ENCODE results near the gene INO80C.
"Not testable (repeated sequence)": the region's sequence is repeated elsewhere in the genome, so short reads cannot be mapped to it uniquely, and the experiment has no call there.

INO80C gene

DNA sequence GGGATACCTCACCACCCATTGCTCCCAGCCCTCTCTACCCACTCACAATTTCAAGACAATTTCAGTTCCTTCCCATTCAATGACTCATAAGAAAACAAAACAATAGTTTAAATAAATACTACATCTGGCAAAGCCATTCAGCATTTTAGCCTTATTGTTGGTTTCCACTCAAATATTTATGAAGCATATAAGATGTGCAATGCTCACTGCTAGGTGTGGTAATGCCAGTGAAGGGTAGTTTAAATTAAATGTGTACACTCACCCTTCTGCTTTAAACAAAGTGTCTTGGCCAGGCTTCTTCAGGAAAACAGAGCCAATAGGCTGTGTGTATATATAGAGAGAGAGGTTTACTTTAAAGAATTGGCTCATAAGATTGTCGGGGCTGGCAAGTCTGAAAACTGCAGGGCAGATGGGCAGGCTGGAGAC lies 37.0 kb downstream of the INO80C start:
- DNase-seq (ENCODE audit: low read depth), result no peak

DNA sequence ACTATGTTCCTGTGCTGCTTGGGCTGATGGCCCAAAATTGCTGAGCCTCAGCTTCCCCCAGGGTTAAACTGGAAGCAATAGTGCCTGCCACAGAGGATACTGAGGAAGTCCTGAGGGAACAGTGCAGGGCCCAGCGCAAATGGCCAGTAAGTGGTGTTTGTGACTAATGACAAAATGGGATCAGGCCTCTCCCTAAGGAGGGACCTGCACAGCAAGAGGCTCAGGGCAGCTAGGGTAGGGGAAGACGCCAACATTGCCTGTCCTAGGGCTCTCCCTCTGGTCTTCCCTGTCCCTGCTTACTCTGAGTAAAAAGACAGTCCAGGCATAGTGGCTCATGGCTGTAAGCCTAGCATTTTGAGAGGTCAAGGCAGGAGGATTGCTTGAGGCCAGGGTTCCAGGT lies 37.8 kb downstream of the INO80C start:
- no peak for DNase-seq (ENCODE audit: low read depth)

DNA sequence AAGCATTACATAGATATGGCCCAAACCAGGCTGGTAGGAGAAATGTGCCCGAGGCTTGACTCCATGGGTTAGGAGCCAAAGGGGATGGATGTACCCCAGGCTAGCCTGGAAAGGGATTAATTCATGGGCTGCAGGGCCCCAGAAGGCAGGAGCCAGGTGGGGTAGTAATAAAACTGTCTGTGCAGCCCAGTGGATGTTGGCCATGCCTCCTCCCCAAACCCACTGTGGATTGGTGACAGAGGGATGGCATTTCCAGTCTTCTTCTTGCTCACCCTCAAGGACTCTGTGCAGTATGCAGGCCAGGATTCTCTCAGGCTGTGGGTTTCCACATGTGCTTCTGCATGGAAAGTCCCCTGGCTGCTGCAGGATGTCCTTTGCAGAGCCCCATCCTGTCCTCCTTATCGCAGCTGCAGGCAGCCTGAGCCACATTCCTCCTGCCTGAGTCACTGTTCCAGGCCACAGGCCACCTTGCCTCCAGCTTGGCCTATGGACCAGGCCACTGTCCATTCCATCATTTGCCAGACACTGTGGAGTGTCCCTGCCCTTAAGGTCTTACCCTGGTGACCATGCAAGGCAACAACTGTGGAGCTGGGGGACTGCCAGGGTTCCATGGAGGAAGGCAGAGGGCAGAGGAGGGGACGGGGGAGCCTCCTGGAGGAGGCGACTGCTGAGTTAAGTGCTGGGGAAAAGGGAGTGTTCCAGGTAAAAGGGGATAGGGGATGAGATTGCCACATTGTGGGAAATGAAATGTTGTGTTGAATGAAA lies 38.9 kb downstream of the INO80C start:
- DNase-seq (ENCODE audit: low read depth), result no peak

DNA sequence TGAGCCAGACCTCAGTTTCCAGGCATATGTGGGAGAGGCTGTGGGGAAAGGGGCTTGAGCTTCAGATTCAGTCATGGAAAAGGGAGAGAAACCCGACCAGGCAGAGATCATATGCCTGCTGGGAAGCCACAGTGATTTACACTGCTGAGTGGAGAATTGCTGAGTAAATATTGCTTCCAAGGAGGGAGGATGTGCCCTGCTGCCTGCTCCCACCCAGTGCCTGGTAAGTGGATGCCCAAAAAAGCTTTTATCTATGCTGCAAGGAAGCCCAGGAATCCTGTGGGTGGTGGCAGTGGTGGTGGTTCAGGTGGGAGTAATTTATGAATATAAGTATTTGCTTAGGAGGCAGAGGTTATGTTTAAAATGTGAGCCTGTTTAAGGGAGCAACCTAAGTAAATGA lies 39.5 kb downstream of the INO80C start:
- DNase-seq (ENCODE audit: low read depth), result no peak

DNA sequence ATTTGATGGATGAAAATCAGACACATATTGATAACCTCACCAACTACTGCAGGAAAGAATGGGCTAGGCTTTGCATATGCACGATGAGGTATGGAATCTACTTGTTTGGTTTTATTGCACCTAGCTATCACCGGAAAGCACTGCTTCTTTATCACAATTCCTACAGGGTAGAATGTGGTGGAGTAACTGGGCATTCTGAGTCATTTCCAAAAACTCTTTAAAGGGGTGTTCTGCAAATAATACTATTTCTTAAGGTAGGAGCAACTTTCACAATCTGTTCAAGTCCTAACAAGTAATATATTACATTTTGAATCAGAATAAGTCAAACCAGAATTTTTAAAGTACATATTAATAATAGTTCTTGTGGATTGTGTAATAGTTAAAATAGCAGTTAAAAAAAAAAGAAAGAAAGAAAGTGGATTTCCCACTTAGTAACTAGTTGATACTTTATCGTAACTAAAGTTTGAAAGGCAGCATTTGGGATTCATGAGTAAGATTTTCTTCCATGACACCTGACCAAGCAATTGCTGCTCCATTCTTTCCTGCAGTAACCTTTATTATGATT lies 40.5 kb downstream of the INO80C start:
- no peak for DNase-seq (ENCODE audit: low read depth)

DNA sequence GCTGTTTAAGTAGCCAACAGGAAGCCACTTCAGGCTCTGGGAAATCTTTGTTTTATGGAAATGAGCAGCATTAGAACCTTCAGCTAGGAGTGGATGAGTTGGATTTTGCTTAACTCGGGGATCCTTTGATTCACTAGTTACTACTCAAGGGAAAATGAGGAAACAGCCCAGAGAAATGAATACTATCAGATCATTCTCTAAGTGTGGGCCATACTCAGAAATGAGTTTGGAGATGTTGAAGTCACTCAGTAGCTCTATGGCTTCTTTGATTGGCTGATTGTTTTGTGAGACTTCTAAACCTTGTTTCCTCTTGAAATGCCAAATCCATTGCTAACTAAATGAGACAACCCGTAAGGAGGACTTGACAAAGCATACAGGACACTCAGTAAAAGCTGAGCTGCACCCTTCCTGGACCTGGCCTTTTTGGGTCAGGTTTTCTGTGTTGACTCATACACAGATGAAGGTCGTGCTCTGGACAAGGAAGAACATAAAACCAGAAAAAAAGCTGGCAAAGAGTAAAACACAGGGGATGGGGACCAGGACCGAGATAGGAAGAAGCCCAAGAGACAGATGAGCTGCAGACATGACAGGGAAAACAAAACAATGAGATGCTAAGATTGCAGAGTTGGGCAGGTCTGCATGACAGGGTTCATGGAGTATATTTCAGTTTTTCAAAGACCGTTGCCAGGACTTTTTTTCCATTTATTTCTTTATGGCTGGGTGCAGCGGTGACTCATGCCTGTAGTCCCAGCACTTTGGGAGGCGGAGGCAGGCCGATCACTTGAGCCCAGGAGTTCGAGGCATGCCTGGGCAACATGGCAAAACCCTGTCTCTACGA lies 41.6 kb downstream of the INO80C start:
- DNase-seq (ENCODE audit: low read depth), result no peak

DNA sequence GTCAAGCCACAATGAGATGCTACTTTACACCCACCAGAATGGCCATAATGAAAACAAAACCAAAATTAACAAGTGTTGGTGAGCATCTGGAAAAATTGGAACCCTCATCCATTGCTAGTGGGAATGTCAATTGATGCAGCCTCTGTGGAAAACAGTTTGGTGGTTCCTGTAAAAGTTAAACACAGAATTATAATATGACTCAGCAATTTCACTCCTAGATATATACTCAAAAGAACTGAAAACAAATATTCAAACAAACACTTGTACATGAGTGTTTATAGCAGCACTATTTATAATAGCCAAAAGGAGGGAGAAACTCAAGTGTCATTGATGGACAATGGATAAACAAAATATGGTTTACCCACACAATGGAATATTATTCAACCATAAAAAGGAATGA lies 43.0 kb downstream of the INO80C start:
- no peak for DNase-seq (ENCODE audit: low read depth)

DNA sequence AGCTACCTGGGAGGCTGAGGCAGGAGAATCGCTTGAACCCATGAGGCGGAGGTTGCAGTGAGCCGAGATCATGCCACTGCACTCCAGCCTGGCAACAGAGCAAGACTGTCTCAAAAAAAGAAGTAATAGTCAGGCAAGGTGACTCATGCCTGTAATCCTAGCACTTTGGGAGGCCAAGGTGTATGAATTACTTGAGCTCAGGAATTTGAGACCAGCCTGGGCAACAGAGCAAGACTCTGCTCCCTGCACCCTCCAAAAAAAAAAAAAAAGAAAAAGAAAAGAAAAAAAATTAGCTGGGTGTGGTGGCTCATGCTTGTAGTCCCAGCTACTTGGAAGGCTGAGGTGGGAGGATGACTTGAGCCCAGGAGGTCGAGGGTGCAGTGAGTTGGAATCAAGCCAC lies 44.7 kb downstream of the INO80C start:
- DNase-seq (ENCODE audit: low read depth), result not testable (repeated sequence)

DNA sequence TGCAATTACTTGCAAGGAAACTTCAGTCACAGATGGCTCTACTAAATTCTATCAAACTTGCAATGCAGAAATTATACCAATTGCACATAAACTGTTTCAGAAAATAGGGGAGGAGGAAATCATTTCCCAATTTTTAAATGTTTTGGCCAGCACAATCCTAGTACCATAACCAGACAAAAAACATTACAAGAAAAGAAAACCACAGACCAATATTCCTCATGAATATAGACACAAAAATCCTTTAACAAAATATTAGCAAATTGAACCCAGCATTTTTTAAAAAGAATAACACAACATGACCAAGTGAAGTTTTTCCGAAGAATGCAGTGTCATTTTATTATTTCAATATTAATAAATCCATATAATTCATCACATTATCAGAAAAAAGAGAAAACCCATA lies 45.8 kb downstream of the INO80C start:
- no peak for DNase-seq (ENCODE audit: low read depth)

DNA sequence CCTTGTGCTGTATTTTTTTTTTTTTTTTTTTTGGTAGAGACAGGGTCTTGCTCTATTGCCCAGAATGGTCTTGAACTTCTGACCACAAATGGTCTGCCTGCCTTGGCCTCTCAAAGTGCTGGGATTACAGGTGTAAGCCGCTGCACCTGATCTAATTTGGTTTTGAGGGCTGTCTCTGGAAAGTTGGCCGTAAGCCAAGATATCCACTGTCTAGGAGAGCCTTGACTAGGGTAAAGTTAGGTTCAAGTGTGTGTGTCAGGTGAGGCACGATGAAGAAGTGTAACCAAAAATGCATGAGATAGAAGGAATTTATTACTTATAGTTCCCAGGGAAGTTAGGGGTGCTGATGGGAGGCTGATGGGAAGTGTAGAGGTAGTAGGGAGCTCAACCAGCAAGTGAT lies 46.7 kb downstream of the INO80C start:
- no peak for DNase-seq (ENCODE audit: low read depth)

DNA sequence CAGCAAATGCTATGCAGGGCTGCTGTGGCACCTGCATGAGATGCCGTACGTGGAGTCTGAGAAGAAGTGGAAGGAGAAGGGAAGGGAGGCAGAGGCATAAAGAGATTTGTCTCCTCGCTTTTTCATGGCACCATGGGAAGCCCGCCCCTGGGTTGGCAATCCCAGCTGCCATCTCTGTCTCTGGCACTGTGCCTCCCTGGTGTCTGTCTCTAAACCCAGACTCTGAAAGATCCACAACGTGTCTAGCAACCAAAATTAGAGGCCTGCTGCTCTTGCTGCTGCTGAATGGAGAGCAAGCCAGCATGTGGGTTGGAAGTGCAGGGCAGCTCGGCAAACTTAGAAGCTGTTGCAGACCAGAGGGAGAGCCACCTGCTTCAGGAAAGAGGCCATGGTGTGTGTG lies 53.1 kb downstream of the INO80C start:
- DNase-seq (ENCODE audit: low read depth), result no peak

DNA sequence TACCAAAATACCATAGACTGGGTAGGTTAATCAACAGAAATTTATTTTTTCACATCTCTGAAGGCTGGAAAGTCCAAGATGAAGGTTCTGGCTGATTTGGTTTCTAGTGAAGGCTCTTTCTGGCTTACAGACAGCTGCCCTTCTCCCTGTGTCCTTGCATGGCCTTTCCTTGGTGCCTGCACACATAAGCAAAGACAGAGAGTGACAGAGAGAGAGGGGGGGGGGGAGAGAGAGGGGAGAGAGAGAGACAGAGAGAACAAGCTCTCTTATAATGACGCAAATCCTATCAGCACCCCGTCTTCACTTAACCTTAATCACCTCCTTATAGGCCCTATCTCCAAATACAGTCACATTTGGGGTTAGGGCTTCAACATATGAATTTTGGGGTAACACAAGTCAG lies 53.9 kb downstream of the INO80C start:
- DNase-seq (ENCODE audit: low read depth), result no peak

DNA sequence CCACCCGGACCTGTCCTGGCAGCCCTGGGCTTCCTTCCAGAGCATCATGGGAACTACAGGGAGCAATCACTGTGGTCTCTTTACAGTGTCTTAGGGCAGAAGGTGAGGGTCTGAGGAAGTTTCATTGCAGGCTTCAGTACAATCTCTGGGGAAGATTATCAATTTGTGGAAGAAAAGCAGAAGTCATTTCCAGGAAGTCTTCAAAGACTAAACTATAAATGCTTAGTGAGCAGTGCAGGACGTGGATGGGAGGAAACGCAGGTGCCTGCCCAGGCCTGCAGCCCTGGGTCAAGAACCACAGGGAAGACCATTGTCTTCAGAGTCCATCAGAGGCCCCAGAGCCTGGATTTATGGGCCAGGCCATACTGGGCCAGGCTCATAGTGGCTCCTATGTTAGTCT lies 54.3 kb downstream of the INO80C start:
- DNase-seq (ENCODE audit: low read depth), result no peak

DNA sequence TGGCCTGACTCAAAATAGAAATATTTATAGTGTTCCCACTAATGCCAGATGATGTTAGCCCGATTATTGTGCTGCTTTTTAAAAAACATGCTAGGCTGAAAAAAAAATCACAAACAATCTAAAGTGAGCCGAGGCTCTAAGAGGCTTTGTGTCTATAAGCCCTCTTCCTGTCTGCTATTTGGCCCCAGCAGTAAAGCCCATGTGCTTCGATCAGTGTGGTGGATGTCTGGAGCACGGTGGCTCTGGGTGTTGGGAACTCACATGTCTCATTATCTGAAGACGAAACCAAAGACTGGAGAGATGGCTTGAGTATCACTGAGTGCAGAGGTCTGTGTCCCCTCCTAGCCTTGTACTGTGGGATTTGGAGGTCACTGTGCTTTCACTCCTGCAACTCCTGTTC lies 55.1 kb downstream of the INO80C start:
- no peak for DNase-seq (ENCODE audit: low read depth)

DNA sequence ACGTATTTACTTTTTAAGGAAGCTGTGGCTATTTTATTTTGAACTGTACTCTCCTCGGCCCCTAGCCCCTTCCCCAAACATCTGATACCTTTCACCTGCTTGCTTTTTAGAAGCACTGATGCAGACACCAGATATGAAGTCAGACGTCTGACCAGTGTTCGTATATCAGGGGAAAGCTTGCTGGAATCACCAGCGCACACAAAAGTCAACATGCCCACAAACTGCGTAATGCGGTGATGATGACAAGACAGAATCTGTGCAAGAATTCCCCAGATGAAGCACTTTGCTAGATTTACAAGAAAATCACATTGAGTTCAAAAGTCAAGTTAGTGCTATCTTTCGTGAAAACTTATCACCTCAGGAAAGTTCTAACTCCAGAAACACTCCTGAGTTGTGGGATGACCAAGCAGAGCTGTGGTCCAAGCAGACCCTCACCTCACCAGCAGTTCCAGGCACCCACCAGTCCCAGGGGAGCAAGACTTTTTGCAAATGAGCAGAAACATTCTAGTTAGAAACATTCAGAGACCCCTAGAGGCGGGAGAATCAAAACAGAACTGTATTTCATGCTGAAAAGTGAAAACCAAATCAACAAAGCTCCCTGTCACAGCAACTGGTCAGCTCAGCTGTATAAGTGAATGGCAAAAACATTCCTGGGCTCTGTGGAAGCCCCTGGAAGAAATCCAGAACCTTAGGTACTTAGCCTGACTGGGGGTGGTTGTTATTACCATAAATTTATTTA lies 55.7 kb downstream of the INO80C start:
- no peak for DNase-seq (ENCODE audit: low read depth)

DNA sequence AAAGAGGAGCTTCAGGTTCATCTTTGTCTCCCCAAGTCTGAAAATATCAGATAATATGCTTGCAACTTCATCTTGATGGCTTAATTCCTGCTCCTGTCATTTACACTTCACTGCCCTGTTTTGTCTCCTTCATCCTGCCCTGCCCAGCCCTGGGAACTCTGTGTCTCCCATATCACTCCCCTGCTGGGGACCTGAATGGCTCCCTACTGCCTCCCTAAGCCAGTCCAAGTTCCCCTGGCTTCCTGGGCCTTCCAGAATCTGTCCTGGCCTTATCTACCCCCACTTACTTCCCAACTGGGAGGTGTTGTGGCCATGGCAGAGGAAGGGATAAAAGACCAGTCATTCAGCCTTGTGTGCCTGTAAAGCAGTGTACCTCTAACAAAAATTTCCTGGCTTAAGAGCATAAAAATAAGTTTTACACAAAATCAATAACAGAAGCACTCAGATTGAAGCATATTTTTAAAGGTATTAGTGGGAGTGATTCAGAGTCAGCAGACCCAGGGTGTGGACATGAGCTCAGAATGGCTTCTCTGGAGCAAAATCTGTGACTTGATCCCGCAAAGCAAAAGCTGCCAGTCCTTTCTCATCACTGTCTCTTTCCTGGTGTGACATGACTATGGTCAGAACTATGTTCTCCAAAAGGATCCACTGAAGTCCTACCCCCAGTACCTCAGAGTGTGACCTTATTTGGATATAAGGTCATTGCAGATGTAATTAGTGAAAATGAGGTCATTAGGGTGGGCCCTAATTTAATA lies 59.1 kb downstream of the INO80C start:
- DNase-seq (ENCODE audit: low read depth), result no peak

DNA sequence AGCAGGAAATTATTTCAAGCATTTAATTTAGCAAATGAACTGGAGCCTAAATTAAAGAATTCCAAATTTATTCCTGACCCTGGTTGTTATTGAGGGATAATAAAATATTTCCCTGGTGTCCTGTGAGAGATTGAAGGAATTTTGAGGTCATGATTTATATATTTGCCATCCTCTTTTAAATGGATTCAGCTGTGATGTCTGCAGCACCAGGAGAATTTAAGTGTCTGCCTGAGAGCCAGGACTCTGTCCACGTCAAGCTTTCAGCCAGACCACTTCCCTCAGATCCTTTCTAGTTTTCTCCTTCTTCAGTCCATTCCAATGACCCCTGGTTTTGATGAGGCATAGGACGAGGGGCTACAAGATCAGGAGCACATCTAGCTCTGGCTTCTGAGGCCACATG lies 59.9 kb downstream of the INO80C start:
- DNase-seq (ENCODE audit: low read depth), result no peak

DNA sequence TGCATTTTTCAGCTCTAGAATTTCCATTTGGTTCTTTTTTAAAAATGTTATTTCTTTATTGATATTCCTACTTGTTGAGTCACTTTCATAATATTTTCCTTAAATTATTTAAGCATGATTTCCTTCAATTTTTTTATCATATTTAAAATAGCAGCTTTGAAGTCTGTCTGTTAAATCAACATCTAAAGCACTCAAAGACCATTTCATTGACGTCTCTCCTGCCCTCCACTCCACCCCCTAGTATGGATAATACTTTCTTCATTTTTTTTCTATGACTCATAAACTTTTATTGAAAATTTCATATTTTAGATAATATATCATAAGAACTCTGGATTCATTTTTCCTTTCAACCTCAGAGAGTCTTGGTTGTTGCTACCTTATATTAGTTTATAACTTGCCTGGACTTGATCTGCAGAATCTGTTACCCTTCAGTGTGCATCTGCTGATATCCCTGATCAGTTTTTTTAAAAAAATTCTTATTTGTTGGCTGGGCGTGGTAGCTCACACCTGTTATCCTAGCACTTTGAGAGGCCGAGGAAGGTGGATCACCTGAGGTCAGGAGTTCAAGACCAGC lies 61.6 kb downstream of the INO80C start:
- DNase-seq (ENCODE audit: low read depth), result no peak

DNA sequence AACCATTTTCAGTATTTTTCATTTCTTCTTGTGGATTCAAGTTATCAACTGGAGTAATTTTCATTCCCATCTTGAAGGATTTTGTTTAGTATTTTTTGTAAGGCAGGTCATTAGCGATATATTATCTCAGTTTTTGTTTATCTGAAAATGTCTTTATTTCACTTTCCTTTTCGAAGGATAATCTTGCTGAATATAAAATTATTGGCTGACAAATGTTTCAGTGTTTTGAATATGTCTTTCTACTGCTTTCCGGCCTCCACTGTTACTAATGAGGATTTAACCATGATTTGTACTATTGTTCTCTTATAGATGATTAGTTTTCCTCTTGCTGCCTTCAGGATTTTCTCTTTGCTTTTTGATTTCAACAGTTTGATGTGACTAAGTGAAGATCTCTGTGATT lies 62.4 kb downstream of the INO80C start:
- no peak for DNase-seq (ENCODE audit: low read depth)

DNA sequence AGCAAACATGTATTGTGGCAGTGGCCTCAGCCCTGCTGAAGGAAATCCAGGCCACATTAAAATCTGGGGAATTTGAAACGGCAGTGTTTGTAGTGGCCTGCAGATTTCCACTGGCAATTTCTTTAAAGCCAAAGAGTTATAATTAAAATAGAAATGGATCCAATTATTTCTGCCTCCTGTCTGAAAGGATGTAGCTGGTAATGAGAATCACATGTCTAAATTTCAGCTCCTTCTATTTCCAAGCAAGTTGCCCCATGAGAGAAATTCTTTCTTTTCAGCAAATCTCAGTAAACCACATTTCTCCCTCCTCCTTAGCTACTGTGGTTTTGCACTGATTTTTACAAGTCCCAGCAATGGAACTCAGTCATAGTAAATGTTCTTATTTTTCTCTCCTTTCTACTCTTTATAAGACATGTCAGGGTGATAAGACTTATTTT lies 65.2 kb downstream of the INO80C start:
- DNase-seq (ENCODE audit: low read depth), result no peak

DNA sequence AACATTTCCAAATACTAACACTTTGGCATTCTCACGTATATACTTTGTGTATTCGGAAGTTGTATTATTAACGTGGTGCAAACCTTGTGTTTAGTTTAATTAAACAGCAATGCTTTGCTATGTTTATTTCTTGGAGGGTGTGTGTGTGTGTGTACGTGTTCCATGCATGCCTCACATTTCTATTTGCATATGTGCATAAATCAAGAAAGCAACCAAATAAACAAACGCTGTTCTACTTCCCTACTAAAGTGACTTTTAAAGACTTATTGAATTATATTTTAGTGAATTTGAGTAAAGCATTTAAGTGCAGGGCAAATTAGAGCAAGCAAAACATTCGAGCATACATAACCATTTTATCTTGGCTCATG lies 66.4 kb downstream of the INO80C start:
- no peak for DNase-seq (ENCODE audit: low read depth)

Measured in activated T-cell treated with anti-CD3 and anti-CD28 coated beads for 1 hour (primary cell).